ENCODE data around the gene CIB4.

The CIB4 gene

GRCh38 chr2:26639685-26640243 is 1.4 kb downstream of the CIB4 start:
- no peak for DNase-seq

GRCh38 chr2:26637811-26638310 is 3.3 kb downstream of the CIB4 start:
- DNase-seq, result no peak

DNA sequence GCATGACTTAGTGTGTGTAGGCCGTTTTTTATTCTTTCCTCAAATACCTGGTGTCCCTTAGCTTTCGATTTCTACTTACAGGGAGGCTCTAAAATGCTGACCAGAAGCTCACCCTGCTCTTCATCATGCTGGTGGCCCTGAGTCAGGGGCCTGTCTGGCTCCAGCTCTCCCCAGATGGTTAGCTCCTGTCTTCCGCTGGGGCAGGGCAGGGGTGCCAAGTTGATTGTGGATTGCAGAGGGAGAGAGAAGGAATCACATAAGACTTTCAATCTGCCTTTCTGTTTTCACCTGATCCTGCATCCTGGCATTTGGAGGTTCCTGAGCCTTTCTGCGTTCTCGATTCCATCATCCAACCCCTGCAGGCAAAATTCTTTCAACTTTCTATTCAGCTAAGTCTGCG is 4.2 kb downstream of the CIB4 start:
- DNase-seq, result no peak

GRCh38 chr2:26635401-26635800 is 5.8 kb downstream of the CIB4 start:
- no peak for DNase-seq

- DNase-seq, result no peak
These were observed 6.4 kb downstream of the CIB4 start for GRCh38 chr2:26634636-26635230.

DNA sequence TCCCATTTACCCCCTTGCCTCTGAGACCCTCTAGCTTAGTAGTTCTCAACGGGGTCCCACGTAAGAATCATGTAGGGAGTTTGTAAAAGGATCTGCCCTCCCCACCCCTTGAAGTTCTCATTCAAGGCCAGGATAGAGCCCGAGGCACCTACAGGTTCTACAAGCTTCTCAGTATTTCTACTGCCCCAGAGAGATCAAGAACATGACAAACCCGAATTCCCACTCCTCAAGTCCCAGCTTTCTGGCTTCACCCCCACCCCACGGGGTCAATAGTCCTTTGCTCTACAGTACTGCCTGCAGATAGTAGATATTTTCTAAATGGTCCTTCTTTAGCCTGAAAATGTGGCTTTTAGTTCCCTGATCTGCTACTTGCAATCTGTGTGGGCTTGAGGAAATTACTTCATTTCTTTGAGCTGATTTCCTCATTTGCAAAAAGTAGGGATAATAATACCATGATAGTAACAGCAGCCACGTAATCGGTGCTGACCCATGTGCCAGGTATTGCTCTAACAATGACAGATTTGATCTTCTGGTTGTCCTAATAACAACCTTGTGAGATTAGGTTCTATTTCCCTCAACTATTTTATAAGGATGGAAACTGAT is 7.1 kb downstream of the CIB4 start:
- no peak for DNase-seq

GRCh38 chr2:26633351-26633945 is 7.7 kb downstream of the CIB4 start:
- no peak for DNase-seq

DNA sequence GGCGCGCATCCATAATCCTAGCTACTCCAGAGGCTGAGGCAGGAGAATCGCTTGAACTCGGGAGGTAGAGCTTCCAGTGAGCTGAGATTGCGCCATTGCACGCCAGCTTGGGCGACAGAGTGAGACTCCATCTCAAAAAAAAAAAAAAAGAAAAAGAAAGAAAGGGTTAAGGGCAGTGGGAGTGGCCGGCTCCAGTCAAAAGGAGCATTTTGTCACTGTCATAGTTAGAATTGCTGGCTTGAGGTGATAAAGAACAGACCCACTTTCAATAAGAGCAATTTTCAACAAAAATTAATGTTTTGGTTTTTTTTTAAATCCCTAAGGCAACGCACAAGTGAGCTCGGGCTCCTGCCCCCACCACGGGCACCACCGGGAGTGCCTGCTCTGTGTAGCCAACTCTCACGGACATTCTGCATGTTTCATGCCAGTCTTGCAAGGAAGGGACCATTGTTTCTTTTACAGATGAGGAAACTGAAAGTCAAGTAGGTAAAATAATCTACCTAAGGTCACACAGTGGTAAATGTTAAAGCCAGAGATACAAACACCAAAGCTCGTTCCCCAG is 8.5 kb downstream of the CIB4 start:
- no peak for DNase-seq

- DNase-seq, result no peak
These were observed 9.6 kb downstream of the CIB4 start for GRCh38 chr2:26631401-26632170.

GRCh38 chr2:26630669-26631360 is 10.4 kb downstream of the CIB4 start:
- DNase-seq, result no peak

GRCh38 chr2:26630235-26630634 is 10.9 kb downstream of the CIB4 start:
- DNase-seq, result no peak

DNA sequence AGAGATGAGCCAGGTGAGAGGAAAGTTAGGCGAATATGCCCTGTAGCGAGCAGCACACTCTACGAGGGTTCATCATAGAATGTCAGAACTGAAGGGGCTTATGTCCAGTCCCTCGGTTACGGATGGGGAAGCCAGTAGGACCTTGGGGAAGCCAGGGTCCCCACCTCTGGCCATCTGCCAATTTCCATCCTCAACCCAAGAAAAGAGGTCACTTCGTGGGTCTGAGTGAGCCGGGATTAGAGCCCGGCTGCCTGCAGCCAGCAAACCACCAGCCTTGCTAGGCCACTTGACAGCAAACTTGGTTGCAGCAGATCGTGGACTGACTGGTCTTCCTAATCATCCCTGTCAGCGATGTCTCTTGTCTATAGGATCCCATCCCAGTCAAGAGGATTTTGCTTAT is 11.4 kb downstream of the CIB4 start:
- DNase-seq, result no peak

GRCh38 chr2:26629346-26629630 is 11.9 kb downstream of the CIB4 start:
- DNase-seq, result no peak

- DNase-seq, result no peak
These were observed 12.4 kb downstream of the CIB4 start for GRCh38 chr2:26628561-26629345.

GRCh38 chr2:26627350-26628105 is 13.6 kb downstream of the CIB4 start:
- no peak for DNase-seq

DNA sequence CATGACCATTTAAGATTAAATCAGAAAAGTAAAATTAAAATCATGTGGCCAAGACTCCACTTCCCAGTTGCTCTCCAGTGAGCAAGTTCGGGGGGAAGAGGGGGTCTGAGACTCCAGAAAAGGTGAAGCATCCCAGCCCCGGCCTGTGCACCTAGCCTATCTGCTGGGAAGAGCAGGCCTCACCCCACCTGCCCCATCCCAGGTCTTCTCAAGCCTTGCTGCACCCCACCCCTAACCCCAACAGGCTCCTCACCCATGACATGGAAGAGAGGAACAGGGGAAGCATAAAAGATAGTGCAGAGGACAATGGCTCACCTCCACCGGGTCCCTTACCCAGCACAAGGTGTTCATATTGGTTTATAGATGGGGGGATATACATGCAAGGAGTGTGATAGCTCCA is 14.6 kb downstream of the CIB4 start:
- no peak for DNase-seq

GRCh38 chr2:26623541-26624495 is 17.3 kb downstream of the CIB4 start:
- no peak for DNase-seq

GRCh38 chr2:26621469-26622199 is 19.5 kb downstream of the CIB4 start:
- DNase-seq, result no peak

GRCh38 chr2:26620031-26620605 is 21.0 kb downstream of the CIB4 start:
- DNase-seq, result no peak
